ENCODE measurements around the gene ARHGAP4.

The ARHGAP4 gene

DNA sequence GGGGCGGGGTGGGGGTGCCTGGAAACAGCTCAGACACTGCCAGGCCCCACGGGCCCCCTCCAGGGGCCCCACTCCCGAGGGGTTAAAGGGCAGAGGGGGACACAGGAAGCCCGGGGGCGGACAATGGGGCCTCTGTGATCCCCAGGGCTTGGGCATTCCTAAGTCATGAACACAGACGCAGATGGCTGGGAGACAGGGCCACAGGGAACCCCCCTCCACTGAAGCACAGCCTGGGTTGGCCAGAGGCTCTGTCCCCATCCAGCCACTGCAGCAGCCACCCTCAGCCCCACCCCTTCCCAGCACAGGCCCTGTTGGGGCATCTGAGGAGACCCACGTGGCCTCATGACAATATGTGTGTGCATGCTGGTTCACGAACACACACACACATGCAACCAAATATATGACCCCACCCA lies 44.0 kb downstream of the ARHGAP4 start:
- TF ChIP-seq, protein P1, sequence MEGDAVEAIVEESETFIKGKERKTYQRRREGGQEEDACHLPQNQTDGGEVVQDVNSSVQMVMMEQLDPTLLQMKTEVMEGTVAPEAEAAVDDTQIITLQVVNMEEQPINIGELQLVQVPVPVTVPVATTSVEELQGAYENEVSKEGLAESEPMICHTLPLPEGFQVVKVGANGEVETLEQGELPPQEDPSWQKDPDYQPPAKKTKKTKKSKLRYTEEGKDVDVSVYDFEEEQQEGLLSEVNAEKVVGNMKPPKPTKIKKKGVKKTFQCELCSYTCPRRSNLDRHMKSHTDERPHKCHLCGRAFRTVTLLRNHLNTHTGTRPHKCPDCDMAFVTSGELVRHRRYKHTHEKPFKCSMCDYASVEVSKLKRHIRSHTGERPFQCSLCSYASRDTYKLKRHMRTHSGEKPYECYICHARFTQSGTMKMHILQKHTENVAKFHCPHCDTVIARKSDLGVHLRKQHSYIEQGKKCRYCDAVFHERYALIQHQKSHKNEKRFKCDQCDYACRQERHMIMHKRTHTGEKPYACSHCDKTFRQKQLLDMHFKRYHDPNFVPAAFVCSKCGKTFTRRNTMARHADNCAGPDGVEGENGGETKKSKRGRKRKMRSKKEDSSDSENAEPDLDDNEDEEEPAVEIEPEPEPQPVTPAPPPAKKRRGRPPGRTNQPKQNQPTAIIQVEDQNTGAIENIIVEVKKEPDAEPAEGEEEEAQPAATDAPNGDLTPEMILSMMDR (IDR thresholded peaks at IDR 0.05; ENCODE audit: low read length, missing control alignments), result no peak
- no peak overlapping the region for H3K4me3 ChIP-seq (replicated peaks; ENCODE audit: low read depth, low read length)

DNA sequence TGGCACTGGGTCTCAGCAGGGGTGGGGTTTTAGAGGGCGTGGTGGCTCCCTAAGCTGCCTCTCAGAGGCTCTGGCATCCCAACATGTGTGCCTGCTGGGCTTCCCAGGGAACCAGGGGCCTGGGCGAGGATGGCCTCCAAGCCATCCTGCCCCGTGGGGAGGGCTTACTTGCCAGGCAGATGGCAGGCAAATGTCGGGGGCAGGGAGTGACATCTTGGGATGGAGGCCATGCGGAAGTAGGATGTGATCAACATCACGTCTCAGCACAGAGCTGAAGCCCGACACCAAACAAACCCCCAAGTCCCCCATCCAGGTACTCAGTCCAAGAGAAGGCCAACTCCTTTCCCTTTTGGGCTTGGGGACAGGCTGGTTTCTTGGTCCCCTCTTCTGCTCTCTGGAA lies 44.8 kb downstream of the ARHGAP4 start:
- H3K4me3 ChIP-seq (replicated peaks; ENCODE audit: low read depth, low read length), result no peak overlapping the region
- no peak for DNase-seq (ENCODE audit: low read depth)
- TF ChIP-seq, protein P1 (IDR thresholded peaks at IDR 0.05; ENCODE audit: low read length, missing control alignments), result no peak

More for the DNA sequence above, 44.0 kb downstream of the ARHGAP4 start:
- no peak for DNase-seq (ENCODE audit: low read depth)

GRCh38 chrX:153880440-153880815 lies 45.6 kb downstream of the ARHGAP4 start:
- no peak overlapping the region for H3K4me3 ChIP-seq (replicated peaks; ENCODE audit: low read depth, low read length)
- TF ChIP-seq, protein P1 (IDR thresholded peaks at IDR 0.05; ENCODE audit: low read length, missing control alignments), result no peak
- no peak for DNase-seq (ENCODE audit: low read depth)

GRCh38 chrX:153879741-153880439 lies 46.2 kb downstream of the ARHGAP4 start:
- no peak overlapping the region for H3K4me3 ChIP-seq (replicated peaks; ENCODE audit: low read depth, low read length)
- TF ChIP-seq, protein P1 (IDR thresholded peaks at IDR 0.05; ENCODE audit: low read length, missing control alignments), result no peak

DNA sequence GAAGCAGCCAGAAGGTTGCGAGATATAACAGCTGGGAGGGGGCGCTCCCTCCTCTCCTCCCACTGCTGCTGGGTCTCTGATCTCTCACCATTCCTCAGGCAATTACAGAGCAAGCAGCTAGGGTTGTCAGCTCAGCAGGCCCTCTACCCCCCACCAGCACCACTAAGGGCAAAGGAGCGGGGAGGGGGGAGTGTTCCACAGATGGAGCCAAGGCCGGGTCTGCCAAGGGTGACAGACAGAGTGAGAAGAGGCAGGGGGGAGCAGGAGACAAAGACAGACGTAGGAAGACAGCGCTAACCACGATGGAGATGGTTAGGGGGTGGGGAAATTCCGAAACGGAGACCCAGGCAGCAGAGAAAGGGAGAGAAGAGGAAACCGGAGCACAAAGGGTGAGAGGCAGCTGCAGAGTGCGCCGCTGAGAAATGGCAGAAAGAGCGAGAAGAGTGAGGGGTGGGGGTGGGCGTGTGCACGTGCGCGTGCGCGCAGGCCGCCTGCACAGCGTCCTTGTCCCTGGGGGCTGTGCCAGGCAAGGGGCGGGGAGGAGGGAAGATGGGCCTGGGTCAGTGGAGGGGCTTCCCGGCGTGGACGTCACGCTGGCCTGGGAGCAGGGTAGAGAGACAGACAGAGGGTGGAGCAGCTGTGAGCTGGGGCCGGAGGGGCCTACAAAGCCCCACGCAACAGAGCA lies 47.0 kb downstream of the ARHGAP4 start:
- no peak overlapping the region for H3K4me3 ChIP-seq (replicated peaks; ENCODE audit: low read depth, low read length)
- TF ChIP-seq, protein P1 (IDR thresholded peaks at IDR 0.05; ENCODE audit: low read length, missing control alignments), result no peak
- no peak for DNase-seq (ENCODE audit: low read depth)

More at GRCh38 chrX:153879741-153880439, 46.2 kb downstream of the ARHGAP4 start:
- DNase-seq (ENCODE audit: low read depth), result no peak

GRCh38 chrX:153878345-153878744 lies 47.7 kb downstream of the ARHGAP4 start:
- DNase-seq (ENCODE audit: low read depth), result no peak
- TF ChIP-seq, protein P1 (IDR thresholded peaks at IDR 0.05; ENCODE audit: low read length, missing control alignments), result no peak
- H3K4me3 ChIP-seq (replicated peaks; ENCODE audit: low read depth, low read length), result no peak overlapping the region
